Panc1 (cell line): ENCODE measurements around the gene DNAJC27.

Source experiments
- POLR2AphosphoS5 ChIP-seq: IDR thresholded peaks from 2 replicates; pipeline ENCODE4 v1.6.1; 2012; ENCODE audit warnings: mild to moderate bottlenecking, low read depth, low read length, moderate library complexity
- TF ChIP-seq, protein P1 (sequence below): fragments of 450-650 bp; IDR thresholded peaks from 2 replicates; pipeline ENCODE4 v1.5.1; 2017; ENCODE audit warnings: mild to moderate bottlenecking
- TF ChIP-seq, protein P2 (sequence below), 2 experiments: IDR thresholded peaks; 2 replicates each; pipeline ENCODE4 v1.6.1; 2011 to 2012; ENCODE audit warnings: low read depth in 2 of 2, control low read depth in 1 of 2, low read length in 1 of 2, mild to moderate bottlenecking in 1 of 2, moderate library complexity in 1 of 2; ENCODE audit not compliant: insufficient read depth in 1 of 2

DNA sequence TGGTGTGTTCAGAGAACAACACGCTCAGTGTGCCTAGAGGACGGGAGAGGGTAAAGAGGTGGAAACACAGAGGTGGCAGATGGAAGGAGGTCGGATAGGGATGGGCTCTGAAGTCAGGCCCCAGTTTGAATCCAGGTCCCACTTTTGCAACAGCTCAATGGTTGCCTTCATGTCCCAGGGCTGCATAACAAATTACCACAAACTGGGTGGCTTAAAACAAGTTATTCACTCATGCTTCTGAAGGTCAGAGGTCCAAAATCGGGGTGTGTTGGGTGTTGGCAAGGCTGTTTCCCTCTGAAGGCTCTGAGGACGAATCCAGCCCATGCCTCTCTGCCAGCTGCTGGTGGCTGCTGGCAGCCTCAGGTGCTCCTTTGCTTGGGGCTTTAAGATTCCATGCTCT, 39.0 kb downstream of the DNAJC27 start:
- TF ChIP-seq, protein P1, sequence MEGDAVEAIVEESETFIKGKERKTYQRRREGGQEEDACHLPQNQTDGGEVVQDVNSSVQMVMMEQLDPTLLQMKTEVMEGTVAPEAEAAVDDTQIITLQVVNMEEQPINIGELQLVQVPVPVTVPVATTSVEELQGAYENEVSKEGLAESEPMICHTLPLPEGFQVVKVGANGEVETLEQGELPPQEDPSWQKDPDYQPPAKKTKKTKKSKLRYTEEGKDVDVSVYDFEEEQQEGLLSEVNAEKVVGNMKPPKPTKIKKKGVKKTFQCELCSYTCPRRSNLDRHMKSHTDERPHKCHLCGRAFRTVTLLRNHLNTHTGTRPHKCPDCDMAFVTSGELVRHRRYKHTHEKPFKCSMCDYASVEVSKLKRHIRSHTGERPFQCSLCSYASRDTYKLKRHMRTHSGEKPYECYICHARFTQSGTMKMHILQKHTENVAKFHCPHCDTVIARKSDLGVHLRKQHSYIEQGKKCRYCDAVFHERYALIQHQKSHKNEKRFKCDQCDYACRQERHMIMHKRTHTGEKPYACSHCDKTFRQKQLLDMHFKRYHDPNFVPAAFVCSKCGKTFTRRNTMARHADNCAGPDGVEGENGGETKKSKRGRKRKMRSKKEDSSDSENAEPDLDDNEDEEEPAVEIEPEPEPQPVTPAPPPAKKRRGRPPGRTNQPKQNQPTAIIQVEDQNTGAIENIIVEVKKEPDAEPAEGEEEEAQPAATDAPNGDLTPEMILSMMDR, result no peak
- no peak for TF ChIP-seq POLR2AphosphoS5
- TF ChIP-seq, protein P2, sequence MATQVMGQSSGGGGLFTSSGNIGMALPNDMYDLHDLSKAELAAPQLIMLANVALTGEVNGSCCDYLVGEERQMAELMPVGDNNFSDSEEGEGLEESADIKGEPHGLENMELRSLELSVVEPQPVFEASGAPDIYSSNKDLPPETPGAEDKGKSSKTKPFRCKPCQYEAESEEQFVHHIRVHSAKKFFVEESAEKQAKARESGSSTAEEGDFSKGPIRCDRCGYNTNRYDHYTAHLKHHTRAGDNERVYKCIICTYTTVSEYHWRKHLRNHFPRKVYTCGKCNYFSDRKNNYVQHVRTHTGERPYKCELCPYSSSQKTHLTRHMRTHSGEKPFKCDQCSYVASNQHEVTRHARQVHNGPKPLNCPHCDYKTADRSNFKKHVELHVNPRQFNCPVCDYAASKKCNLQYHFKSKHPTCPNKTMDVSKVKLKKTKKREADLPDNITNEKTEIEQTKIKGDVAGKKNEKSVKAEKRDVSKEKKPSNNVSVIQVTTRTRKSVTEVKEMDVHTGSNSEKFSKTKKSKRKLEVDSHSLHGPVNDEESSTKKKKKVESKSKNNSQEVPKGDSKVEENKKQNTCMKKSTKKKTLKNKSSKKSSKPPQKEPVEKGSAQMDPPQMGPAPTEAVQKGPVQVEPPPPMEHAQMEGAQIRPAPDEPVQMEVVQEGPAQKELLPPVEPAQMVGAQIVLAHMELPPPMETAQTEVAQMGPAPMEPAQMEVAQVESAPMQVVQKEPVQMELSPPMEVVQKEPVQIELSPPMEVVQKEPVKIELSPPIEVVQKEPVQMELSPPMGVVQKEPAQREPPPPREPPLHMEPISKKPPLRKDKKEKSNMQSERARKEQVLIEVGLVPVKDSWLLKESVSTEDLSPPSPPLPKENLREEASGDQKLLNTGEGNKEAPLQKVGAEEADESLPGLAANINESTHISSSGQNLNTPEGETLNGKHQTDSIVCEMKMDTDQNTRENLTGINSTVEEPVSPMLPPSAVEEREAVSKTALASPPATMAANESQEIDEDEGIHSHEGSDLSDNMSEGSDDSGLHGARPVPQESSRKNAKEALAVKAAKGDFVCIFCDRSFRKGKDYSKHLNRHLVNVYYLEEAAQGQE (IDR thresholded peaks at IDR 0.05; ENCODE audit: insufficient read depth in 1 of 2, low read depth in 2 of 2, low read length in 1 of 2), result no peak
